DOHH2 (cell line): ENCODE measurements around the gene CIAO2B.

Experiments
- EZH2phosphoT487 ChIP-seq: fragments of 200-600 bp; sonication (generic); IDR thresholded peaks from 2 replicates; pipeline ENCODE4 v1.6.1; 2017; ENCODE audit warnings: borderline replicate concordance, mild to moderate bottlenecking, antibody characterized with exemption, low read length, moderate library complexity, mixed read lengths
- TF ChIP-seq, protein P1 (sequence below): fragments of 200-600 bp; sonication (generic); IDR thresholded peaks from one replicate; pipeline ENCODE4 v1.5.1; 2014; ENCODE audit warnings: antibody characterized with exemption, mild to moderate bottlenecking, low read depth, low read length; ENCODE audit not compliant: poor library complexity, severe bottlenecking

DNA sequence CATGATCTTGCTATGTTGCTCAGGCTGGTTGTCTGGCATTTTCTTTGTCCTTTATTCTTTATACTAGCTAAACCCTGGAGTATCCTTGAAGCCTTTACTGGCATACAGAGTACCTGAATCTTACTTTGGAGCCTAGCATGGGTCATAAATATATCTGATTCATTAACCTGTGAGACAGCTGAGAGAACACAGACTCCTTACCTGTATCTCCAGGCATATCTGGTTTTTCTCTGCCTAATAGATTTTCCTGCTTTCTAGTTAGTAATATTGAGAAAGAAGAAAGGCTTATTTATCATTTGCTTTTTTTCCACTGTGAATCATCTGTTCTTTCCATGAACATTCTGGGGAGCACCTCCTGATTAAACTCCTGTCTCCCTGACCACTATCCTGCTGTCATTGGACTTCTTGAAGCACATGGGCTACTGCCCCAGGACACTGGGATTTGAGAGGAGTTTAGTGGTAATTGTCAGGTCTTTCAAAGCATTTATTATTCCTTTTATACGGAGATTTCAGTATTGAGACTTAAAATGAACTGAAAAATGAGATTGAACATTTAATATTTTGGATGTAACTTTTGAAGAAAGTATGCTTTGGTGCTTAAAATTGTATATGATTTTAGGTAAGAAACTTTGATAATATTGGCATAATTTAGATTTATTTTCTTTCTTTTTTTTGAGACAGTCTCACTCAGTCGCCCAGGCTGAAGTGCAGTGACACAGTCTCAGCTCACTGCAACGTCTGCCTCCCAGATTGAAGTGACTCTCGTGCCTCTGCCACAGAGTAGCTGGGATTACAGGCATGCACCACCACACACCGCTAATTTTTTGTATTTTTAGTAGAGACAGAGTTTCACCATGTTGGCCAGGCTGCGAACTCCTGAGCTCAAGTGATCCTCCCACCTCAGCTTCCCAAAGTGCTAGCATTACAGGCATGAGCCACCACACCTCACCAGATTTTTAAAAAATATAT, 45.3 kb downstream of the CIAO2B start:
- TF ChIP-seq, protein P1, sequence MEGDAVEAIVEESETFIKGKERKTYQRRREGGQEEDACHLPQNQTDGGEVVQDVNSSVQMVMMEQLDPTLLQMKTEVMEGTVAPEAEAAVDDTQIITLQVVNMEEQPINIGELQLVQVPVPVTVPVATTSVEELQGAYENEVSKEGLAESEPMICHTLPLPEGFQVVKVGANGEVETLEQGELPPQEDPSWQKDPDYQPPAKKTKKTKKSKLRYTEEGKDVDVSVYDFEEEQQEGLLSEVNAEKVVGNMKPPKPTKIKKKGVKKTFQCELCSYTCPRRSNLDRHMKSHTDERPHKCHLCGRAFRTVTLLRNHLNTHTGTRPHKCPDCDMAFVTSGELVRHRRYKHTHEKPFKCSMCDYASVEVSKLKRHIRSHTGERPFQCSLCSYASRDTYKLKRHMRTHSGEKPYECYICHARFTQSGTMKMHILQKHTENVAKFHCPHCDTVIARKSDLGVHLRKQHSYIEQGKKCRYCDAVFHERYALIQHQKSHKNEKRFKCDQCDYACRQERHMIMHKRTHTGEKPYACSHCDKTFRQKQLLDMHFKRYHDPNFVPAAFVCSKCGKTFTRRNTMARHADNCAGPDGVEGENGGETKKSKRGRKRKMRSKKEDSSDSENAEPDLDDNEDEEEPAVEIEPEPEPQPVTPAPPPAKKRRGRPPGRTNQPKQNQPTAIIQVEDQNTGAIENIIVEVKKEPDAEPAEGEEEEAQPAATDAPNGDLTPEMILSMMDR: no peak
- TF ChIP-seq EZH2phosphoT487: no peak
